ENCODE data around the gene AGMO.

Gene AGMO

GRCh38 chr7:15402436-15403136 lies 159.2 kb downstream of the AGMO start:
- H3K9me3 Mint-ChIP-seq, result peaks cover under 1% of the 10 kb centered on the region
- peaks cover 5% of the 10 kb centered on the region for H3K4me1 Mint-ChIP-seq
- no peaks in the 10 kb centered on the region for H3K27me3 Mint-ChIP-seq (ENCODE audit: low read depth)
- H3K27ac Mint-ChIP-seq, result no peak overlapping the region
- no peaks in the 10 kb centered on the region for H3K36me3 Mint-ChIP-seq (ENCODE audit: low read depth)
- H3K4me3 Mint-ChIP-seq, result no peak overlapping the region
- no peak for TF ChIP-seq CTCF (IDR thresholded peaks at IDR 0.05; ENCODE audit: unreplicated experiment in 3 of 3)

- H3K27me3 Mint-ChIP-seq (ENCODE audit: low read depth), result no peaks in the 10 kb centered on the region
- H3K27ac Mint-ChIP-seq, result no peak overlapping the region
- H3K9me3 Mint-ChIP-seq, result peaks cover 2% of the 10 kb centered on the region
- no peaks in the 10 kb centered on the region for H3K36me3 Mint-ChIP-seq (ENCODE audit: low read depth)
- H3K4me1 Mint-ChIP-seq, result peaks cover 5% of the 10 kb centered on the region
- TF ChIP-seq CTCF (IDR thresholded peaks at IDR 0.05; ENCODE audit: unreplicated experiment in 3 of 3), result no peak
- no peak overlapping the region for H3K4me3 Mint-ChIP-seq
Observed at GRCh38 chr7:15400440-15400839, 161.4 kb downstream of the AGMO start.

- no peaks in the 10 kb centered on the region for H3K36me3 Mint-ChIP-seq (ENCODE audit: low read depth)
- H3K4me1 Mint-ChIP-seq, result peaks cover 5% of the 10 kb centered on the region
- H3K9me3 Mint-ChIP-seq, result peaks cover 2% of the 10 kb centered on the region
- no peak for TF ChIP-seq CTCF (IDR thresholded peaks at IDR 0.05; ENCODE audit: unreplicated experiment in 3 of 3)
- H3K27ac Mint-ChIP-seq, result no peak overlapping the region
- H3K4me3 Mint-ChIP-seq, result no peak overlapping the region
- H3K27me3 Mint-ChIP-seq (ENCODE audit: low read depth), result no peaks in the 10 kb centered on the region
Observed at GRCh38 chr7:15399441-15399840, 162.4 kb downstream of the AGMO start.

DNA sequence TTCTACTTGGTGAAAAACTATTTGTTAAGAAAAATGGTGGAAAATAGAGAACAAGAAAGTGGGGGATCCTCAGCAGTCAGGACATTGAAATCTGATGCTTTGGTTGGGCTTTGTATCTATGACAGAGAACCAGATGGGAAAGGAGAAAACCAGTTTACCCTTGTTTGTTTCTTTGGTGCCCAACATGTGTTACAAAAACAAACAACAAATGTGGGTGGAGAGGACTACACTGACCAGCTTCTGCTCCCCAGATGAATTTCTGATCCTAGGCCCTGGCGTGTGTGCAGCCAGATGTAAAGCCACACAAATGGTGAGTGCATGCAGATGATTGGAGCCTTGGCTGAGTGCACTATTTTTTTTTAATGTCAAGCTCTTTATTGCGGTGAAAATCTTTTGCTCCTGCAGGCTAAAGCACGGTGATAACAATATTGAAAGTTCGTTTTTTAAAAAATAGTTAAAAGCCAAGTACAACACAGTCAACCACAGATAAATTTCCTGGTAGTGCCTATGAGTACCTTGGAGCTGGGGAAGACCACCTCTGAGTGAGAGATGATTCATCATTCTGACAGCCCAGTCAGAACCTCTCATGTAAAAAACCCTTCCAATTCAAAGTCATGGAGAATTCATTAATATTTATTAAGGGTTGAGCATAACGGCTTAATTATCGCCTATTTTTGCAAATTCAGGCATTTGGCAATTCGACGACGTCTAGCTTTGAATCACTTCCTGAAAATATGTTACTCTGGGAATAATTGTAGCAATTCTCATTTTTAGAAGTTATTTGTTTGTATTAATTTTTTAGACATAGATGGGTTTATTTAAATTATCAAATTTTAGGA lies 163.7 kb downstream of the AGMO start:
- H3K27me3 Mint-ChIP-seq (ENCODE audit: low read depth), result no peaks in the 10 kb centered on the region
- no peak overlapping the region for H3K4me3 Mint-ChIP-seq
- H3K36me3 Mint-ChIP-seq (ENCODE audit: low read depth), result no peaks in the 10 kb centered on the region

GRCh38 chr7:15397159-15397550 lies 164.7 kb downstream of the AGMO start:
- Mint-ChIP-seq H3K27me3 (ENCODE audit: low read depth) (no peaks in the 10 kb centered on the region), H3K4me3 (no peak overlapping the region), H3K36me3 (ENCODE audit: low read depth) (no peaks in the 10 kb centered on the region), H3K4me1 (no peaks in the 10 kb centered on the region), H3K27ac (no peak overlapping the region), H3K9me3 (peaks cover 7% of the 10 kb centered on the region)
- no peak for TF ChIP-seq CTCF (IDR thresholded peaks at IDR 0.05; ENCODE audit: unreplicated experiment in 3 of 3)

More for the DNA sequence above, 163.7 kb downstream of the AGMO start:
- H3K27ac Mint-ChIP-seq, result no peak overlapping the region
- TF ChIP-seq CTCF (IDR thresholded peaks at IDR 0.05; ENCODE audit: unreplicated experiment in 3 of 3), result no peak
- peaks cover 3% of the 10 kb centered on the region for H3K9me3 Mint-ChIP-seq
- no peaks in the 10 kb centered on the region for H3K4me1 Mint-ChIP-seq
